ENCODE data around the gene ZNF197. TPM values are rescaled to one million over a fixed set of nuclear protein-coding genes. Genes with fewer than 3 reads are reported as not detected.

The ZNF197 gene
- total RNA-seq, 1 experiment from 2014 or later = 16.4 TPM

DNA sequence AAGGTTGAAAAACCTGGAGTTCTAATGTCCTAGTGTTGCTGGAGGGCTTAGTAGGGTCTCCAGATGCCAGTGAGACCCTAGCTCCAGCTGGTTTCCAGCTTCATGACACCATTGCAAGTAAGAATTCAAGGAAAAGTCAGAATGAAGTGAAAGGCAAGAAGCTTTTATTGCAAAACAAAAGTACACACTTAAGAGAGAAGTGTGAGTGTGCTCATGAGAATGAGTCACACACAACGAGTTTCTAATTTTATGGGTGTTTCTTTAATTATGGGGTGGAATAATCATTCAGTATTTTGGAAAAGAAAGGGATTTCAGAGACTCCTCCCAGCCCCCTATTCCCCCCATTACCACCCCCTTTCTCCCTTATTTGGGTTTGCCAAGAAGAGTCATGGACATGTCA is 63.1 kb downstream of the ZNF197 start:
- peaks cover 82% of the 10 kb centered on the region for H3K9me3 Mint-ChIP-seq
- no peak for DNase-seq (ENCODE audit: low spot score)
- H3K27ac Mint-ChIP-seq = no peak overlapping the region
- peaks cover 5% of the 10 kb centered on the region for H3K4me1 Mint-ChIP-seq
- ChIA-PET POLR2A (no interaction called here), CTCF (no interaction called here)
- no peak for ATAC-seq
- no peak overlapping the region for H3K4me3 Mint-ChIP-seq
- H3K36me3 Mint-ChIP-seq = peaks cover 28% of the 10 kb centered on the region
- H3K27me3 Mint-ChIP-seq (ENCODE audit: low read depth) = peaks cover 62% of the 10 kb centered on the region
- no peak for TF ChIP-seq FOXP1 (CRISPR knock-in tag; IDR thresholded peaks at IDR 0.05; ENCODE audit: borderline replicate concordance)
- TF ChIP-seq, protein P1, sequence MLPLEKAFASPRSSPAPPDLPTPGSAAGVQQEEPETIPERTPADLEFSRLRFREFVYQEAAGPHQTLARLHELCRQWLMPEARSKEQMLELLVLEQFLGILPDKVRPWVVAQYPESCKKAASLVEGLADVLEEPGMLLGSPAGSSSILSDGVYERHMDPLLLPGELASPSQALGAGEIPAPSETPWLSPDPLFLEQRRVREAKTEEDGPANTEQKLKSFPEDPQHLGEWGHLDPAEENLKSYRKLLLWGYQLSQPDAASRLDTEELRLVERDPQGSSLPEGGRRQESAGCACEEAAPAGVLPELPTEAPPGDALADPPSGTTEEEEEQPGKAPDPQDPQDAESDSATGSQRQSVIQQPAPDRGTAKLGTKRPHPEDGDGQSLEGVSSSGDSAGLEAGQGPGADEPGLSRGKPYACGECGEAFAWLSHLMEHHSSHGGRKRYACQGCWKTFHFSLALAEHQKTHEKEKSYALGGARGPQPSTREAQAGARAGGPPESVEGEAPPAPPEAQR (CRISPR knock-in tag; IDR thresholded peaks at IDR 0.05) = no peak
- TF ChIP-seq, protein P2, sequence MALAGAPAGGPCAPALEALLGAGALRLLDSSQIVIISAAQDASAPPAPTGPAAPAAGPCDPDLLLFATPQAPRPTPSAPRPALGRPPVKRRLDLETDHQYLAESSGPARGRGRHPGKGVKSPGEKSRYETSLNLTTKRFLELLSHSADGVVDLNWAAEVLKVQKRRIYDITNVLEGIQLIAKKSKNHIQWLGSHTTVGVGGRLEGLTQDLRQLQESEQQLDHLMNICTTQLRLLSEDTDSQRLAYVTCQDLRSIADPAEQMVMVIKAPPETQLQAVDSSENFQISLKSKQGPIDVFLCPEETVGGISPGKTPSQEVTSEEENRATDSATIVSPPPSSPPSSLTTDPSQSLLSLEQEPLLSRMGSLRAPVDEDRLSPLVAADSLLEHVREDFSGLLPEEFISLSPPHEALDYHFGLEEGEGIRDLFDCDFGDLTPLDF (CRISPR knock-in tag; IDR thresholded peaks at IDR 0.05) = no peak

Other genes with a start within 250 kb of the ZNF197 start
- 20.3 to 27.7 TPM (median 26.0 TPM) in 3 replicates for gene ZNF445, start 147.4 kb upstream of the ZNF197 start, total RNA-seq (2021)
- gene ZKSCAN7, start 69.8 kb upstream of the ZNF197 start, total RNA-seq (2021) = 8.3 to 9.4 TPM (median 8.9 TPM) in 3 replicates
- gene ZNF660, start 40.1 kb upstream of the ZNF197 start, total RNA-seq (2021) = 7.8 to 11.0 TPM (median 9.0 TPM) in 3 replicates
- gene ZNF35, start 23.7 kb downstream of the ZNF197 start, total RNA-seq (2021) = 11.1 to 17.2 TPM (median 13.9 TPM) in 3 replicates
- 2.6 to 3.6 TPM (median 3.4 TPM) in 3 replicates for gene ZNF502, start 87.6 kb downstream of the ZNF197 start, total RNA-seq (2021)
- gene ZNF501, start 104.6 kb downstream of the ZNF197 start, total RNA-seq (2021) = 8.8 to 9.0 TPM (median 8.8 TPM) in 3 replicates
- 41.9 to 55.6 TPM (median 45.4 TPM) in 3 replicates for gene KIAA1143, start 136.6 kb downstream of the ZNF197 start, total RNA-seq (2021)
- gene KIF15, start 136.8 kb downstream of the ZNF197 start, total RNA-seq (2021) = 18.4 to 23.7 TPM (median 21.1 TPM) in 3 replicates
- gene TMEM42, start 236.9 kb downstream of the ZNF197 start, total RNA-seq (2021) = 15.0 to 20.1 TPM (median 16.6 TPM) in 3 replicates
- not detected in 3 replicates for gene TGM4, start 249.6 kb downstream of the ZNF197 start, total RNA-seq (2021)

Measured in WTC11 (cell line).